GM06990 (cell line): Measurements from ENCODE around the gene MIEN1.

Experiments
- DNase-seq: peaks from one replicate; pipeline ENCODE4 v3.0.0-alpha.2; 2011; ENCODE audit not compliant: insufficient read length; ENCODE audit errors: extremely low read depth
- H3K27me3 ChIP-seq: replicated peaks from 2 replicates; pipeline ENCODE4 v1.6.0; 2011; ENCODE audit warnings: low read length; ENCODE audit not compliant: control insufficient read depth, insufficient read depth
- H3K36me3 ChIP-seq: 2 replicates; pipeline ENCODE4 v1.5.1; 2011; ENCODE audit warnings: low read length; ENCODE audit not compliant: control insufficient read depth, insufficient read depth
- H3K4me3 ChIP-seq: replicated peaks from 2 replicates; pipeline ENCODE4 v1.5.1; 2011; ENCODE audit warnings: low read depth, mild to moderate bottlenecking, control low read depth, low read length
- TF ChIP-seq, protein P1 (sequence below): IDR thresholded peaks from 2 replicates; pipeline ENCODE4 v1.5.1; 2011; ENCODE audit warnings: low read length, control low read depth, mild to moderate bottlenecking, inconsistent platforms; ENCODE audit not compliant: insufficient read depth, poor library complexity, severe bottlenecking

The MIEN1 gene, protein sequence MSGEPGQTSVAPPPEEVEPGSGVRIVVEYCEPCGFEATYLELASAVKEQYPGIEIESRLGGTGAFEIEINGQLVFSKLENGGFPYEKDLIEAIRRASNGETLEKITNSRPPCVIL

DNA sequence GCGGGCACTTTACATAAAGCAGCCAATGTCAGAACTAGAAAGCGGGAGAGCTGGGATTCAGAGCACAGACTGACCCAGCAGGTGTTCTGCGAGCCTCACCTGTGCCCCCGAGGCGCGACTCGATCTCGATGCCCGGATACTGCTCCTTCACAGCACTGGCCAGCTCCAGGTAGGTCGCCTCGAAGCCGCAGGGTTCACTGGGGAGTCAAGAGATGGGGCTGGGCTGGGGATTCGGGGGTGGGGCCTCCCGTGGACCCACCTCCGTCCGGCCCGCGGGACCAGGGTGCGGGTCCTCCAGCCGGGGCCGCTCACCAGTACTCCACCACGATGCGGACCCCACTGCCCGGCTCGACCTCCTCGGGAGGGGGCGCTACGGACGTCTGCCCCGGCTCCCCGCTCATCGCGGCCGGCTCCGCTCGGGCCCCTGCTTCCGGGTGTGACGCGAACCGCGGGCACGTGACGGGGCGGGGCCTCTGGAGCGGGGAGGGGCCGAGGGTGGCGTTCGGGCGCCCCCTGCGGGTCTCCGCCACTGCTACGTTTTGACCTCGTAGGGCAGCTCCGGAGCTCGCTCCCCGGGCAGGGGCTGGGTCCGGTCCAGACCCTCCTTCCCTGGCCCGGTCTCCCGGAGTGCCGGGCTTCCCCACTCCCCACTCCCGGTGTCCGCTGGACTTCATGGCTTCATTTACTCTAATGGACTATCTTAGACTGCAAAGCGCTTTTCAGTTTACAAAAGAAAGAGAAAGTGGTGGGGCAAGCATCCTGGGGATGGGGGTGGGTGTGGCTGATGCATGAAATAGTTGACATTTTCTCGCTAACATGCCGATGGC lies at the start of gene MIEN1:
Gene MIEN1 (minus strand): TSS at position 438 of the 827 bp plus-strand sequence. CDS start 37 bp downstream, at position 401.
- Histone ChIP-seq H3K36me3 (peaks cover 10% of the 10 kb centered on the region), H3K27me3 (no peaks in the 10 kb centered on the region), H3K4me3 (peak within 1 kb of the TSS; percentile 81)
- peak; percentile 92 for DNase-seq
- TF ChIP-seq, protein P1, sequence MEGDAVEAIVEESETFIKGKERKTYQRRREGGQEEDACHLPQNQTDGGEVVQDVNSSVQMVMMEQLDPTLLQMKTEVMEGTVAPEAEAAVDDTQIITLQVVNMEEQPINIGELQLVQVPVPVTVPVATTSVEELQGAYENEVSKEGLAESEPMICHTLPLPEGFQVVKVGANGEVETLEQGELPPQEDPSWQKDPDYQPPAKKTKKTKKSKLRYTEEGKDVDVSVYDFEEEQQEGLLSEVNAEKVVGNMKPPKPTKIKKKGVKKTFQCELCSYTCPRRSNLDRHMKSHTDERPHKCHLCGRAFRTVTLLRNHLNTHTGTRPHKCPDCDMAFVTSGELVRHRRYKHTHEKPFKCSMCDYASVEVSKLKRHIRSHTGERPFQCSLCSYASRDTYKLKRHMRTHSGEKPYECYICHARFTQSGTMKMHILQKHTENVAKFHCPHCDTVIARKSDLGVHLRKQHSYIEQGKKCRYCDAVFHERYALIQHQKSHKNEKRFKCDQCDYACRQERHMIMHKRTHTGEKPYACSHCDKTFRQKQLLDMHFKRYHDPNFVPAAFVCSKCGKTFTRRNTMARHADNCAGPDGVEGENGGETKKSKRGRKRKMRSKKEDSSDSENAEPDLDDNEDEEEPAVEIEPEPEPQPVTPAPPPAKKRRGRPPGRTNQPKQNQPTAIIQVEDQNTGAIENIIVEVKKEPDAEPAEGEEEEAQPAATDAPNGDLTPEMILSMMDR = peak; percentile 85

DNA sequence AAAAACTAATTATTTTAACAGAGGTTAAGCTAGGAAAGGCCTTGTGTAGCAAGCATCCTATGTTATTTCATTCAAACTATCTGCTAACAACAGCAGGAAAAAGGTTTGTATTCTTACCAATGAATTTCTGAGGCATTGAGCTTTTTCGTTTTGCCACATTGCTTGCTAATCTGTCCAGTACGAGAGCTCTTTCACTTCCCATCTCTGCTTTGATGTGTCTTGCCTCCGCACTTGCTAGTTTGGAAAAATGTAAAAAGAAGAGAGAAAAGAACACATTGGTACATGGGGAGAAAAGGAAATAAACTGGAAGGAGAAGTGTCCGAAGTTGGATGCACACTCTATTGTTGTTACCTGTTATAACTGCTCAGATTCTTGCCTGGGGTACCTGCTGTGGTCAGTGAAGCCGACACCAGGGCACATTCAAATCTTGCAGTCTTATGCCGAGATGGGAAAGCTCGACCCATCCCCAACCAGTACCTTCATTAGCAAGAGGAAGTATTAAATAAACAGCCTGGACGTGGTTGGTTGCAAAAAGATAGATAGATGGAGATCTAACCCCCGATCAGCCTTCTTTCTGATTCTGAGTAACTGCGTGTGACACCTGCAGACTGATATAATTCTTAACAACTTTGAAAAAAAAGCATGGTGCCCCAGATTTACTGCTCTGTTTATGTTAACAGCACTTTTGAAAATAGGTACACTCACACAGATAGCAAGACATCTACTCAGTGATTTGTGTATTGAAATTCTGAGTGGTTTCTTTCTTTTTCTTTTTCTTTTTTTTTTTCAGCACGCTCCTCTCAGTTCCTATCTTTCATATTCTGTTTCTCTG lies 47.4 kb upstream of the MIEN1 start:
- H3K4me3 ChIP-seq = peak overlapping the region; percentile 61
- peaks cover 14% of the 10 kb centered on the region for H3K36me3 ChIP-seq
- TF ChIP-seq, protein P1 = no peak
- H3K27me3 ChIP-seq = no peaks in the 10 kb centered on the region
- DNase-seq = peak; percentile 69

DNA sequence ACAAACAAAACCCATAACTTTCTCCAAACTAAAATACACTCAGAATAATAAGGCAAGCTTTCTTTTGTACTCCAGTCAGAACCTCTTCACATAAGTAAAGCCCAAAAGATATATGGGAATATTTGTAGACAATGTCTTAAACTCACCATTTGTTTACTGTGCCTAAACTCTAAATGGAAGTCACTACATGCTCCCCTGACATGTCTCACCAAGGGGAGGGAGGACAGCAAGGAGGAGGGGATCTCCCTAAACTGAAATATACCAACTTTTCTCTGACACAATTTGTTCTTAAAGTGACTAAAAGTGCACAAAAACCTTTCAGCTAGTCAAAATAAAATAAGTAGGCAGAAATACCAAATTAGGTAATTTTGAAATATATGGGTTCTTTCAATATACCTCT lies 45.9 kb upstream of the MIEN1 start:
- TF ChIP-seq, protein P1 = no peak
- Histone ChIP-seq H3K4me3 (peak overlapping the region; percentile 61), H3K36me3 (peaks cover 13% of the 10 kb centered on the region), H3K27me3 (no peaks in the 10 kb centered on the region)
- no peak for DNase-seq

DNA sequence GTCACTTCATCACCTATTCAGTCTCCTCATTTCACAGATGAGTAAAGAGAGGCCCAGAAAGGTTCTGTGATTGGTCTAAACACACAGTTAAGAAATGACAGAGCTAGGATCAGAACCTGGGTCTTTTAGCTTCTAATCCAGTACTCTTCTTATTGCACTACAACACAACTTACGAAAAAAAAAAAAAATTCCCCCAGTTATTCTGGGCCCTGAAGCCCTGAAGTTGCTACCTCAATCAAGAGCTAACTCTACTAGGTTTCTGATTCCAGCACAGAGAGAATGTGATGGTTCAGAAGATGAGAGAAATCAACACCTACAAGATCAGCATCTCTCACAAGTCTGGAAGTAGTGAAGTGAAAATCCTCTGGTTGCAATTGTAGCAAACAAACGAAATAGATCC lies 44.7 kb upstream of the MIEN1 start:
- peak; percentile 57 for DNase-seq
- H3K4me3 ChIP-seq = peak overlapping the region; percentile 53
- peaks cover 12% of the 10 kb centered on the region for H3K36me3 ChIP-seq
- H3K27me3 ChIP-seq = no peaks in the 10 kb centered on the region
- TF ChIP-seq, protein P1 = no peak

DNA sequence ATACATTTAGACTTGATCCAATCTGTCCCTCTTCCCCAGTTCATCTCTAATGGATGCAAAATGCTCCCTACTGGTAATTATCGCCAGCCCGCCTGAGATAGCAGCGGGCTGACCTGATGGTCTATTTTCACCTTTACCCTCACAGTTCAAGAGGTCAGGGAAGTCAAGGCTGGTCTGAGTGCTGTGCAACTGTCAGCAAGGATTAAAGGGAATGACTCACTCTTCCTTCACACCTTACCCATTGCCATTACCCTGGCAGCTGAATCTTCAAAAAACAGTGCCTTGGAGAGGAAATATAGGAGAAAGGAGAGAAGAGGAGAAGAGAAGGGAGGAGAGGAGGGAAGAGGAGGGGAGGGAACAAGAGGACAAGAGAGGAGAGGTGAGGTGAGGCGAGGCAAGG lies 43.7 kb upstream of the MIEN1 start:
- TF ChIP-seq, protein P1 = no peak
- H3K27me3 ChIP-seq = no peaks in the 10 kb centered on the region
- peak overlapping the region; percentile 53 for H3K4me3 ChIP-seq
- H3K36me3 ChIP-seq = peaks cover 15% of the 10 kb centered on the region
- DNase-seq = no peak
